ENCODE data around the gene C5orf47.

GRCh38 chr5:174030286-174030685, 41.3 kb downstream of the C5orf47 start:
- TF ChIP-seq REST (IDR thresholded peaks at IDR 0.05; ENCODE audit: low read depth) (no peak), NFIC (IDR thresholded peaks at IDR 0.05) (no peak), RAD21 (IDR thresholded peaks at IDR 0.05; ENCODE audit: low read depth) (no peak), EGR1 (IDR thresholded peaks at IDR 0.05) (no peak), CEBPB (IDR thresholded peaks at IDR 0.05) (no peak)

All from Ishikawa (cell line).